Measurements from ENCODE around the gene COLQ.
A peak's percentile ranks its signal among the peaks of the same experiment; 100 is the strongest.
"Not testable (repeated sequence)": the region's sequence is repeated elsewhere in the genome, so short reads cannot be mapped to it uniquely, and the experiment has no call there.

The COLQ gene

GRCh38 chr3:15420871-15421270 lies 100.6 kb downstream of the COLQ start:
- no peak overlapping the region for H3K27ac ChIP-seq
- TF ChIP-seq ZFX (IDR thresholded peaks at IDR 0.05), result no peak
- TF ChIP-seq, protein P1, sequence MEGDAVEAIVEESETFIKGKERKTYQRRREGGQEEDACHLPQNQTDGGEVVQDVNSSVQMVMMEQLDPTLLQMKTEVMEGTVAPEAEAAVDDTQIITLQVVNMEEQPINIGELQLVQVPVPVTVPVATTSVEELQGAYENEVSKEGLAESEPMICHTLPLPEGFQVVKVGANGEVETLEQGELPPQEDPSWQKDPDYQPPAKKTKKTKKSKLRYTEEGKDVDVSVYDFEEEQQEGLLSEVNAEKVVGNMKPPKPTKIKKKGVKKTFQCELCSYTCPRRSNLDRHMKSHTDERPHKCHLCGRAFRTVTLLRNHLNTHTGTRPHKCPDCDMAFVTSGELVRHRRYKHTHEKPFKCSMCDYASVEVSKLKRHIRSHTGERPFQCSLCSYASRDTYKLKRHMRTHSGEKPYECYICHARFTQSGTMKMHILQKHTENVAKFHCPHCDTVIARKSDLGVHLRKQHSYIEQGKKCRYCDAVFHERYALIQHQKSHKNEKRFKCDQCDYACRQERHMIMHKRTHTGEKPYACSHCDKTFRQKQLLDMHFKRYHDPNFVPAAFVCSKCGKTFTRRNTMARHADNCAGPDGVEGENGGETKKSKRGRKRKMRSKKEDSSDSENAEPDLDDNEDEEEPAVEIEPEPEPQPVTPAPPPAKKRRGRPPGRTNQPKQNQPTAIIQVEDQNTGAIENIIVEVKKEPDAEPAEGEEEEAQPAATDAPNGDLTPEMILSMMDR (conservative IDR thresholded peaks at IDR 0.05), result no peak

DNA sequence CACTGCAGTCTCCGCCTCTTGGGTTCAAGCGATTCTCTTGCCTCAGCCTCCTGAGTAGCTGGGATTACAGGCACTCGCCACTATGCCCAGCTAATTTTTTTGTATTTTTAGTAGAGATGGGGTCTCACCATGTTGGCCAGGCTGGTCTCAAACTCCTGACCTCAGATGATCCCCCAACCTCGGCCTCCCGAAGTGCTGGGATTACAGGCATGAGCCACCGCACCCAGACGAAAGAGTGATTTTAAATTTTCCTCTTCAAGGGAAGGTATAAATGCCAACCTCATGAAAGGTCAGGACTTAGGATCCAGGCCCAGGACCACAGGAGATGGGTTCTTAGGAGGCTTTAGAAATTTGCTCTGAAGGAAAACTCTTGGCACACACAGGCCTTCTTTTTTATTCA lies 110.5 kb downstream of the COLQ start:
- not testable (repeated sequence) for H3K27ac ChIP-seq

DNA sequence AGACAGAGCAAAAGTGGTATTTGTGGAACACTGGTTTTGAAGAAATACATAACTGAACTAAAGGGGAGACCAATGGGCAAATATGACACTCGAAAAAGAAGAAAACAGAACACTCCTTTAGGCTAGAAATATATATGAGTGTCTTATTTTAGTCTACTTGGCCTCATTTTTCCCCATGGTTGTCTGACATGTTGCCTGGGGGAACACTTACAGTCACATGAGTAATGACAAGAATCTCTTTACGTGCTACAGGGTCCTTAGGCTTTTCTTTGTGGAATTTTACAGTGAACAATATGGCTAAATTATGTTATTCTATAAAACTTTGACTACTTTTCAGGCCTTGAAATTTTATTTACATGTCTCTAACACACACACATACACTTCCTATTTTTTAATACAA lies 111.7 kb downstream of the COLQ start:
- TF ChIP-seq, protein P1 (conservative IDR thresholded peaks at IDR 0.05), result no peak
- no peak for TF ChIP-seq ZFX (IDR thresholded peaks at IDR 0.05)
- no peak overlapping the region for H3K27ac ChIP-seq

DNA sequence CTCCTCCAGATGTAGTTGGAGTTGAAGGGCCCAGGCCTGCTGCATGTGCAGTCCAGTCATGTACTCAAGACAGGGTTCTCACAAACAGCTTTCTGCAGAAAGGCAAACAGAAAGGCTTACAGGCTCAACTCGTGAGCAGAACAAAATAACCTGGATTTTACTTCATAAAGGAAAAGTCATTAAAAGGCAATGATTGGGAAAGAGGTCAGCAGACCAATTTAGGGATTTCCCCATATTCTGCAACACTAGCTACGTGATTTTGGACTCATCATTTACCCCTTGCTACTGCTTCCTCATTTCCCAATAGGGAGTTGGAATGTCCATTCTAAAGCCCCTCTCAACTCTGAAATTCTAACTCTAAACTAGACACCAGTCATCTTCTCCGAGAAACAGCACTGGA lies 112.3 kb downstream of the COLQ start:
- no peak for TF ChIP-seq ZFX (IDR thresholded peaks at IDR 0.05)
- TF ChIP-seq, protein P1 (conservative IDR thresholded peaks at IDR 0.05), result no peak

DNA sequence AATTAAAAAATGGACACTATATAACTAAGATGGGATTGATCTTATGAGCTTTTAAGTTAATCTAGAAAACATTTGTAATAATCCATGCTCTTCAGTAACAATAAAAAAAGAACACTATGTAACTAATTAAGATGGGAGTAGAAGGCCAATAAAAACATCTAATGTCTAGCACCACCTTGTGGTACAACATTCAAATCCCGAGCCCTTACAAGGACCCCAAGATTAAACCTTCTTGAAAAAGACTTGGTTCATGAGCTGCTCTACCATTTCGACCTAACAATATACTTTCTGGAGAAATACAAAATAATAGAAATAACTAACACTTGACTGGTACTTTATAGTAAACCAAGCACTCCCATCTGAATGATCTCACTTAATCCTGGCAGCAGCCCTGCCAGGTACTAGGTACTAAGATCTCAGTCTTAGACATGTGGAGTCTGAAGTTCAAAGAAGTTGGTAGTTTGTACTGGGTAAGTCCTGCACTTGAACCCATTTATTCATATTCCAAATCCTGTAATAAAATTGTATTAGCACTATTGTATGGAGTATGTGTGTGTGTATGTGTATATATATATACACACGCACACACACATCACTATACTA lies 116.0 kb downstream of the COLQ start:
- no peak overlapping the region for H3K27ac ChIP-seq
- TF ChIP-seq, protein P1 (conservative IDR thresholded peaks at IDR 0.05), result peak; percentile 77
- TF ChIP-seq ZFX (IDR thresholded peaks at IDR 0.05), result no peak

More for the DNA sequence above, 112.3 kb downstream of the COLQ start:
- H3K27ac ChIP-seq, result no peak overlapping the region

- no peak overlapping the region for H3K27ac ChIP-seq
- TF ChIP-seq, protein P1 (conservative IDR thresholded peaks at IDR 0.05), result no peak
- no peak for TF ChIP-seq ZFX (IDR thresholded peaks at IDR 0.05)
These were observed 116.7 kb downstream of the COLQ start for GRCh38 chr3:15404767-15405166.

- TF ChIP-seq, protein P1 (conservative IDR thresholded peaks at IDR 0.05), result no peak
- no peak for TF ChIP-seq ZFX (IDR thresholded peaks at IDR 0.05)
These were observed 117.5 kb downstream of the COLQ start for GRCh38 chr3:15403965-15404364.

GRCh38 chr3:15403495-15403894 lies 118.0 kb downstream of the COLQ start:
- TF ChIP-seq ZFX (IDR thresholded peaks at IDR 0.05), result no peak
- TF ChIP-seq, protein P1 (conservative IDR thresholded peaks at IDR 0.05), result no peak
- H3K27ac ChIP-seq, result no peak overlapping the region

More at GRCh38 chr3:15403965-15404364, 117.5 kb downstream of the COLQ start:
- no peak overlapping the region for H3K27ac ChIP-seq
